NCI-H1436 treated with DMSO at 0.1 percent for 48 hours (cell line): ENCODE results near the gene RASAL2.
A peak's percentile ranks its signal among the peaks of the same experiment; 100 is the strongest.
"Not testable (repeated sequence)": the region's sequence is repeated elsewhere in the genome, so short reads cannot be mapped to it uniquely, and the experiment has no call there.

Experiments used
- DNase-seq: peaks from one replicate; lab custom pipeline; 2025; lab: John Stamatoyannopoulos, UW

RASAL2 gene

GRCh38 chr1:178071811-178072210 is 22.1 kb upstream of the RASAL2 start:
- no peak for DNase-seq

- DNase-seq = no peak
Measured at GRCh38 chr1:178072326-178072725, 21.6 kb upstream of the RASAL2 start.

GRCh38 chr1:178075333-178075732 is 18.6 kb upstream of the RASAL2 start:
- DNase-seq = no peak

GRCh38 chr1:178076607-178077006 is 17.3 kb upstream of the RASAL2 start:
- DNase-seq = no peak

- DNase-seq = no peak
Measured at GRCh38 chr1:178077917-178078316, 16.0 kb upstream of the RASAL2 start.

- DNase-seq = no peak
Measured at GRCh38 chr1:178086294-178086693, 7.6 kb upstream of the RASAL2 start.

- DNase-seq = no peak
Measured at GRCh38 chr1:178086766-178087165, 7.1 kb upstream of the RASAL2 start.

- DNase-seq = no peak
Measured at GRCh38 chr1:178088651-178089050, 5.3 kb upstream of the RASAL2 start.

GRCh38 chr1:178091454-178091853 is 2.5 kb upstream of the RASAL2 start:
- not testable (repeated sequence) for DNase-seq

- DNase-seq = no peak
Measured at GRCh38 chr1:178091986-178092745, 1.7 kb upstream of the RASAL2 start.

GRCh38 chr1:178092878-178093493 is 918 bp upstream of the RASAL2 start:
- no peak for DNase-seq

GRCh38 chr1:178093494-178093950 is 382 bp upstream of the RASAL2 start:
- peak; percentile 90 for DNase-seq

GRCh38 chr1:178094739-178095645 is 1.1 kb downstream of the RASAL2 start:
- DNase-seq = no peak

- DNase-seq = no peak
Measured at GRCh38 chr1:178096421-178096820, 2.5 kb downstream of the RASAL2 start.

GRCh38 chr1:178098262-178098661 is 4.4 kb downstream of the RASAL2 start:
- no peak for DNase-seq

GRCh38 chr1:178101266-178101630 is 7.3 kb downstream of the RASAL2 start:
- no peak for DNase-seq

- DNase-seq = no peak
Measured at GRCh38 chr1:178101654-178102053, 7.8 kb downstream of the RASAL2 start.

GRCh38 chr1:178102218-178102617 is 8.3 kb downstream of the RASAL2 start:
- DNase-seq = no peak

GRCh38 chr1:178107823-178108222 is 13.9 kb downstream of the RASAL2 start:
- no peak for DNase-seq

GRCh38 chr1:178109348-178110143 is 15.6 kb downstream of the RASAL2 start:
- DNase-seq = no peak

- no peak for DNase-seq
Measured at GRCh38 chr1:178115260-178115659, 21.4 kb downstream of the RASAL2 start.

GRCh38 chr1:178118524-178118923 is 24.6 kb downstream of the RASAL2 start:
- no peak for DNase-seq
